Glutamatergic neuron (in vitro differentiated cells): ENCODE measurements around the gene SPATS2L. TPM values are rescaled to one million over a fixed set of nuclear protein-coding genes. Genes with fewer than 3 reads are reported as not detected.

Experiments used
- DNase-seq: peaks from one replicate; pipeline ENCODE4 v3.0.0; 2022
- H3K27ac Mint-ChIP-seq: one replicate; pipeline ENCODE4 v1.8.0; 2020; ENCODE audit warnings: mild to moderate bottlenecking, mixed read lengths, inconsistent platforms; ENCODE audit not compliant: unreplicated experiment
- H3K27me3 Mint-ChIP-seq: one replicate; pipeline ENCODE4 v1.8.0; 2020; ENCODE audit warnings: mild to moderate bottlenecking, moderate library complexity, mixed read lengths, inconsistent platforms; ENCODE audit not compliant: unreplicated experiment
- H3K36me3 Mint-ChIP-seq: one replicate; pipeline ENCODE4 v1.8.0; 2020; ENCODE audit warnings: mild to moderate bottlenecking, mixed read lengths, inconsistent platforms; ENCODE audit not compliant: unreplicated experiment
- H3K4me1 Mint-ChIP-seq: one replicate; pipeline ENCODE4 v1.8.0; 2020; ENCODE audit warnings: mild to moderate bottlenecking, low read depth, mixed read lengths, inconsistent platforms; ENCODE audit not compliant: unreplicated experiment
- H3K4me3 Mint-ChIP-seq: one replicate; pipeline ENCODE4 v1.8.0; 2020; ENCODE audit warnings: mild to moderate bottlenecking, mixed read lengths, inconsistent platforms; ENCODE audit not compliant: unreplicated experiment
- H3K9me3 Mint-ChIP-seq: one replicate; pipeline ENCODE4 v1.8.0; 2020; ENCODE audit warnings: mild to moderate bottlenecking, moderate library complexity, mixed read lengths, inconsistent platforms; ENCODE audit not compliant: unreplicated experiment
- total RNA-seq: library from RNA; stranded (reverse); fragmentation: NEBNext Ultra II Directional; extraction: Animal tissue kit (Norgen Biotek cat#: 25700); gene quantifications from one replicate; pipeline ENCODE4 v1.2.1, GENCODE V29; 2021; ENCODE audit not compliant: unreplicated experiment
- TF ChIP-seq, protein P1 (sequence below): fragments of 200-600 bp; sonication (generic); IDR thresholded peaks from one replicate; pipeline ENCODE4 v1.5.0; 2021; ENCODE audit not compliant: partially characterized antibody, unreplicated experiment

Gene SPATS2L
- total RNA-seq, 1 donor from 2014 or later = 45.5 TPM

DNA sequence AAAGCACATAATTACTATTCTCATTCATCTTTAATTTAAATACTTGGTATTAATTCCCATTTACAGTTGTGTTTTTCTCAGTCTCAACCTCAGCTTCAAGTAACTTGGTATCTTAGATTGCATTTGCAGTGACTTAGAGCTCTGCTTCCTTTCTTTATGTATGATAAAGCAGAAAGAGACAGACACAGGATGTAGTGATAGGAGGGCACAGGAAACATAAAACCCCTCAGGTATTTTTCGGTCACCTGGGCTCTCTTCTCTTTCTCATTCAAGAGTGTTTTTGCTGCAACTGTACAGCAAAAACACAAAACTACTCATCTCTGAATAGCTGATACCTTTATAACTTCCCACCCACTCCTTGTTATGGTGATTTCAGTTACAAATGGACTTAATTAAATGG, 120.3 kb downstream of the SPATS2L start:
- TF ChIP-seq, protein P1, sequence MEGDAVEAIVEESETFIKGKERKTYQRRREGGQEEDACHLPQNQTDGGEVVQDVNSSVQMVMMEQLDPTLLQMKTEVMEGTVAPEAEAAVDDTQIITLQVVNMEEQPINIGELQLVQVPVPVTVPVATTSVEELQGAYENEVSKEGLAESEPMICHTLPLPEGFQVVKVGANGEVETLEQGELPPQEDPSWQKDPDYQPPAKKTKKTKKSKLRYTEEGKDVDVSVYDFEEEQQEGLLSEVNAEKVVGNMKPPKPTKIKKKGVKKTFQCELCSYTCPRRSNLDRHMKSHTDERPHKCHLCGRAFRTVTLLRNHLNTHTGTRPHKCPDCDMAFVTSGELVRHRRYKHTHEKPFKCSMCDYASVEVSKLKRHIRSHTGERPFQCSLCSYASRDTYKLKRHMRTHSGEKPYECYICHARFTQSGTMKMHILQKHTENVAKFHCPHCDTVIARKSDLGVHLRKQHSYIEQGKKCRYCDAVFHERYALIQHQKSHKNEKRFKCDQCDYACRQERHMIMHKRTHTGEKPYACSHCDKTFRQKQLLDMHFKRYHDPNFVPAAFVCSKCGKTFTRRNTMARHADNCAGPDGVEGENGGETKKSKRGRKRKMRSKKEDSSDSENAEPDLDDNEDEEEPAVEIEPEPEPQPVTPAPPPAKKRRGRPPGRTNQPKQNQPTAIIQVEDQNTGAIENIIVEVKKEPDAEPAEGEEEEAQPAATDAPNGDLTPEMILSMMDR = no peak
- H3K27me3 Mint-ChIP-seq = no peaks in the 10 kb centered on the region
- DNase-seq = no peak
- no peaks in the 10 kb centered on the region for H3K36me3 Mint-ChIP-seq
- H3K27ac Mint-ChIP-seq = no peak overlapping the region
- H3K4me1 Mint-ChIP-seq = no peaks in the 10 kb centered on the region
- no peak overlapping the region for H3K4me3 Mint-ChIP-seq
- no peaks in the 10 kb centered on the region for H3K9me3 Mint-ChIP-seq

DNA sequence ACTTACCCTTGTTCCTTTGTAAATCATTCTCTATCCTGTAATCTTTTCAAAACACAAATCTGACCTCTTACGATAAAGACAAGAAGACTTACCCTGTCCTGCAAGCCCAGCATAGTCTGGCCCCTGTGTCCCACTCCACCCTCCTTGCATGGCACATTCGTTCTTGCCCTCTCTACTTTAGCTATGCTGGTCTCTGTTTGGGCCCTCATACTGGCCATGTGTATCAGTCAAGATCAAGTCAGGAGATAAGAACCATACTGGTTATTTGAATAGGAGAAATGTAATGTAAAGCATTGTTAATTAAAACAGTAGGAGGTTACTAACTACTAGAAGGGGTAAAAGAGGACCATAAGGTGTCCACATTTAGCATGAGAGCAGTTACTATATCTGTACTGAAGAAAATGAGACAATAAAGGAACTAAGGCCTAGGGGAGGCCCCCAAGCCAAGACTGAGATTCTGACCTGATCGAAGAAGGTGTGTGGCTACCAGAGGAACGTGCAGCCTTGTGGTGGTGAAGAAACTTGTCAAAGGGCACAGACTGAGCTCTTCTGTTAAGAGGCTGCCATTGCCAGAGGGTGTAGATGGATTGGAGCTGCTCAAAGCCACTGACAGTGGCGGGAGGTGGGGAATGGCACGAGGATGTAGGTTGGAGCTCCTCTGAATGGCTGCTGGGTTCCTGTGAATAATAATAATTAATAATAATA, 122.6 kb downstream of the SPATS2L start:
- TF ChIP-seq, protein P1 = no peak
- Mint-ChIP-seq H3K27me3 (no peaks in the 10 kb centered on the region), H3K4me3 (no peak overlapping the region), H3K27ac (no peak overlapping the region), H3K4me1 (no peaks in the 10 kb centered on the region), H3K36me3 (no peaks in the 10 kb centered on the region), H3K9me3 (no peaks in the 10 kb centered on the region)
- no peak for DNase-seq

DNA sequence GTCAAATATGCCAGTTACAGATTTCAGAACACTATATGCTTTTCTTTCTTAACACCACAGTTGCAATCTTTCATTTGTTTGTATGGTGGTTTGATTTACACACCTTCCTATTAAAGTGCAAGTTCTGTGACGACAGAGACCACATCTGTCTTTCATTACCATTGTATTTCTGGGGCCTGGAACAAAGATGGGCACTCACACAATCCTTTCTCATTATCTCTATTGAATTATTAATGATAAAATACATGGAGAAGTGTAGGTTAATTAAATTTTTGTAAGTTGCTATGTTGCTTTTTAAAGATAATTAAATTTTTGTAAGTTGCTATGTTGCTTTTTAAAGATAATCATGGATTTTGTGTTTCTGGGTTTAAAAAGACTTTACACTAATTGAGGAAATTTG, 123.5 kb downstream of the SPATS2L start:
- Mint-ChIP-seq H3K36me3 (no peaks in the 10 kb centered on the region), H3K4me3 (no peak overlapping the region), H3K9me3 (no peaks in the 10 kb centered on the region), H3K27ac (no peak overlapping the region), H3K27me3 (no peaks in the 10 kb centered on the region), H3K4me1 (no peaks in the 10 kb centered on the region)
- TF ChIP-seq, protein P1 = no peak
- DNase-seq = no peak

DNA sequence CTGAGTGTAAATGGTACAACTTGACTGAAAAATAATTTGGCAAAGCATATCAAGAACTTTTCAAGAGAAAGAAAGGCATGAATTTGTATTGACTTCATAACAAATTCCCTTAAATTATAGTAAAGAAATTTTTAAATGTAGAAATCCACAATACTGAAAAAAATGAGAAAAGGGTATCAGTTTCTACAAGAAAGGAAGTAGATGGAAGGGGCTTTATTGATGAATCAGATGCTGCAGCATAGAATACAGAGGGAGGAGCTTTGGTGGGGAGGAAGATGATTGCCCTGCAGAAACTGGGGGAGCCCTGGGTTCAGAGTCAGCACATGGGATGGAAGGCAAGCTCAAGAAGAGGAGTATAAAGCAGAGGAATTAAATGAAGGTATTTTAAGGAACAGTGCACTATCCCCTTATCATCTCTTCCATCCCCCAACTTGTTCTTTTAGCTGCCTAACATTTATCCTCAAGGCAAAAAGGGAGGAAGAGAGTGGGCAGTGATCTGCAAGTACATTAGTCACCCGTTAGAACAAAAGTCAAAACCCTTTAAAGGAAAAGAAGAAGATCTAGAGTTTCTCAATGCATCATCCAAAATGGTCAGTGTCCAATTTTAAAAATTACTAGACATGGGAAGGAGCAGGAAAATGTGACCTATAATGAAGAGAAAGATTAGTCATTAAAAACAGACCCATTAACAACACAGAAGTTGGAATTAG, 125.7 kb downstream of the SPATS2L start:
- Mint-ChIP-seq H3K4me3 (no peak overlapping the region), H3K4me1 (no peaks in the 10 kb centered on the region), H3K9me3 (no peaks in the 10 kb centered on the region), H3K27me3 (no peaks in the 10 kb centered on the region), H3K27ac (no peak overlapping the region), H3K36me3 (peaks cover 3% of the 10 kb centered on the region)
- DNase-seq = no peak
- TF ChIP-seq, protein P1 = no peak

DNA sequence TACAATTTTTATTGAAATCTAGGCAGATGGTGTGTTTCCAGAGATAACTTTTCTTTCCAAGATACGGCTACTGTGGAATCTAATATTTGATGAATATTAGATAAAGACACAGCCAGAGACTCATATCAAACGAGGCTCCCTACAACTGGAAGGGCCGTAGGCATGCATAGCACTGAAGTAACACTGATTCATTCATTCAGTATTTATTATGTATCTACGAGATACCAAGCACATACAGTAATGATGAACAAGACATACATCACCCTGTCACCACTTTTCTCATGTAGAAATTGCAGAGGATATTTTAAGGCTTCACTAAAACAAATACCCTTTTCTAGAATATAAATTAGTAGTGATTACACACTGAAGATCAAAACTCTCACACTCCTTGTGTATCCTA, 128.9 kb downstream of the SPATS2L start:
- no peaks in the 10 kb centered on the region for H3K9me3 Mint-ChIP-seq
- H3K27ac Mint-ChIP-seq = no peak overlapping the region
- H3K4me3 Mint-ChIP-seq = no peak overlapping the region
- no peaks in the 10 kb centered on the region for H3K4me1 Mint-ChIP-seq
- DNase-seq = no peak
- TF ChIP-seq, protein P1 = no peak
- H3K27me3 Mint-ChIP-seq = no peaks in the 10 kb centered on the region
- H3K36me3 Mint-ChIP-seq = peaks cover 3% of the 10 kb centered on the region
